Measurements from ENCODE around the gene ZFAND6.

GRCh38 chr15:80159811-80160569 is 100.5 kb downstream of the ZFAND6 start:
- TF ChIP-seq, protein P1, sequence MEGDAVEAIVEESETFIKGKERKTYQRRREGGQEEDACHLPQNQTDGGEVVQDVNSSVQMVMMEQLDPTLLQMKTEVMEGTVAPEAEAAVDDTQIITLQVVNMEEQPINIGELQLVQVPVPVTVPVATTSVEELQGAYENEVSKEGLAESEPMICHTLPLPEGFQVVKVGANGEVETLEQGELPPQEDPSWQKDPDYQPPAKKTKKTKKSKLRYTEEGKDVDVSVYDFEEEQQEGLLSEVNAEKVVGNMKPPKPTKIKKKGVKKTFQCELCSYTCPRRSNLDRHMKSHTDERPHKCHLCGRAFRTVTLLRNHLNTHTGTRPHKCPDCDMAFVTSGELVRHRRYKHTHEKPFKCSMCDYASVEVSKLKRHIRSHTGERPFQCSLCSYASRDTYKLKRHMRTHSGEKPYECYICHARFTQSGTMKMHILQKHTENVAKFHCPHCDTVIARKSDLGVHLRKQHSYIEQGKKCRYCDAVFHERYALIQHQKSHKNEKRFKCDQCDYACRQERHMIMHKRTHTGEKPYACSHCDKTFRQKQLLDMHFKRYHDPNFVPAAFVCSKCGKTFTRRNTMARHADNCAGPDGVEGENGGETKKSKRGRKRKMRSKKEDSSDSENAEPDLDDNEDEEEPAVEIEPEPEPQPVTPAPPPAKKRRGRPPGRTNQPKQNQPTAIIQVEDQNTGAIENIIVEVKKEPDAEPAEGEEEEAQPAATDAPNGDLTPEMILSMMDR (IDR thresholded peaks at IDR 0.05 in 8 of 11, conservative IDR thresholded peaks at IDR 0.05 in 3 of 11) = no peak
- no peak for TF ChIP-seq POLR2A (IDR thresholded peaks at IDR 0.05)
